GM12878 (cell line): Measurements from ENCODE around the gene PRSS8. TPM values are rescaled to one million over a fixed set of nuclear protein-coding genes. Genes with fewer than 3 reads are reported as not detected.

Source experiments
- ASH2L ChIP-seq: fragments of 300-600, 200-600 bp; sonication (generic); IDR thresholded peaks from 2 replicates; pipeline ENCODE4 v1.6.1; 2017; ENCODE audit warnings: low read depth, mild to moderate bottlenecking, borderline replicate concordance
- BACH1 ChIP-seq: fragments of 450-650 bp; IDR thresholded peaks from 2 replicates; pipeline ENCODE4 v1.6.1; 2017; ENCODE audit warnings: mild to moderate bottlenecking, borderline replicate concordance
- BCL11A ChIP-seq: IDR thresholded peaks from 2 replicates; pipeline ENCODE4 v1.6.1; 2011; ENCODE audit warnings: low read depth, low read length
- DPF2 ChIP-seq: fragments of 450-650 bp; IDR thresholded peaks from 2 replicates; pipeline ENCODE4 v1.6.1; 2017; ENCODE audit warnings: mild to moderate bottlenecking
- E2F8 ChIP-seq: fragments of 450-650 bp; IDR thresholded peaks from 2 replicates; pipeline ENCODE4 v1.6.1; 2018; ENCODE audit warnings: mild to moderate bottlenecking, low read depth, moderate library complexity; ENCODE audit not compliant: partially characterized antibody
- EED ChIP-seq: sonication (generic); IDR thresholded peaks from 2 replicates; pipeline ENCODE4 v1.6.1; 2016; ENCODE audit warnings: antibody characterized with exemption, low read depth
- HDAC2 ChIP-seq: fragments of 200-600 bp; sonication (generic); IDR thresholded peaks from 2 replicates; pipeline ENCODE4 v1.6.1; 2017
- IRF3 ChIP-seq: fragments of 450-650 bp; IDR thresholded peaks from 2 replicates; pipeline ENCODE4 v1.6.1; 2014; ENCODE audit warnings: mild to moderate bottlenecking
- JUND ChIP-seq: IDR thresholded peaks from 2 replicates; pipeline ENCODE4 v1.6.1; 2012; ENCODE audit warnings: low read depth, mild to moderate bottlenecking, low read length, improper control_type of control experiment, moderate library complexity
- LARP7 ChIP-seq: fragments of 450-650 bp; IDR thresholded peaks from 2 replicates; pipeline ENCODE4 v1.6.1; 2017; ENCODE audit warnings: mild to moderate bottlenecking
- MXI1 ChIP-seq: fragments of 150-350 bp; IDR thresholded peaks from 2 replicates; pipeline ENCODE4 v1.6.1; 2011; ENCODE audit warnings: low read depth, mild to moderate bottlenecking, inconsistent platforms, low read length, improper control_type of control experiment
- NFIC ChIP-seq: IDR thresholded peaks from 2 replicates; pipeline ENCODE4 v1.6.1; 2012; ENCODE audit warnings: low read depth, mild to moderate bottlenecking, inconsistent platforms, low read length, moderate library complexity
- NFYA ChIP-seq: IDR thresholded peaks from 2 replicates; pipeline ENCODE4 v1.6.1; 2011; ENCODE audit warnings: low read depth, mild to moderate bottlenecking, low read length, improper control_type of control experiment, borderline replicate concordance
- PML ChIP-seq: IDR thresholded peaks from 2 replicates; pipeline ENCODE4 v1.6.1; 2012; ENCODE audit warnings: low read length, inconsistent platforms
- POLR2A ChIP-seq: IDR thresholded peaks from 2 replicates; pipeline ENCODE4 v1.6.1; 2011; ENCODE audit warnings: low read depth, mild to moderate bottlenecking, low read length
- POU2F2 ChIP-seq: IDR thresholded peaks from 3 replicates; pipeline ENCODE4 v1.6.1; 2011; ENCODE audit warnings: low read depth, mild to moderate bottlenecking, low read length, borderline replicate concordance
- RB1 ChIP-seq: fragments of 450-650 bp; formaldehyde crosslinking; IDR thresholded peaks from 2 replicates; pipeline ENCODE4 v1.6.1; 2017; ENCODE audit warnings: mild to moderate bottlenecking, borderline replicate concordance
- SMAD5 ChIP-seq: IDR thresholded peaks from 2 replicates; pipeline ENCODE4 v1.6.1; 2016; ENCODE audit warnings: antibody characterized with exemption, low read depth
- SMC3 ChIP-seq: IDR thresholded peaks from 2 replicates; pipeline ENCODE4 v1.6.1; 2011; ENCODE audit warnings: low read length, improper control_type of control experiment, borderline replicate concordance
- TAF1 ChIP-seq: IDR thresholded peaks from 2 replicates; pipeline ENCODE4 v1.6.1; 2011; ENCODE audit warnings: mild to moderate bottlenecking, low read depth, low read length, borderline replicate concordance
- YBX1 ChIP-seq: fragments of 450-650 bp; IDR thresholded peaks from 2 replicates; pipeline ENCODE4 v1.6.1; 2016; ENCODE audit warnings: antibody characterized with exemption
- ZNF622 ChIP-seq: fragments of 450-650 bp; IDR thresholded peaks from 2 replicates; pipeline ENCODE4 v1.6.1; 2017; ENCODE audit warnings: mild to moderate bottlenecking, inconsistent platforms
- ZNF687 ChIP-seq: fragments of 450-650 bp; IDR thresholded peaks from 2 replicates; pipeline ENCODE4 v1.6.1; 2017; ENCODE audit warnings: mild to moderate bottlenecking, moderate library complexity
- ZZZ3 ChIP-seq: IDR thresholded peaks from 2 replicates; pipeline ENCODE4 v1.6.1; 2011; ENCODE audit warnings: low read depth; ENCODE audit not compliant: control insufficient read depth, insufficient read length
- polyA plus RNA-seq, 11 experiments: library from polyadenylated mRNA; depleted of rRNA in 4 of 11; unstranded in 6 of 11; stranded (reverse) in 5 of 11; fragments of >200 nt; fragmentation: Nextera tagmentation in 4 of 11; fragmentation: Illumina TruSeq in 1 of 11; extraction: Ambion mirVana in 4 of 11; extraction: Trizol in 1 of 11; gene quantifications; 1 replicate in 1 of 11; 2 replicates in 10 of 11; pipeline versions ENCODE4 v1.2.1 to v1.2.3, GENCODE V29; 2011 to 2016; ENCODE audit warnings: inconsistent platforms in 2 of 11, missing spikeins in 2 of 11, low read depth in 1 of 11
- total RNA-seq, 4 experiments: library from RNA; depleted of rRNA in 3 of 4; stranded (reverse); fragments of >200 nt in 3 of 4; fragmentation: Illumina TruSeq in 1 of 4; extraction: Trizol in 1 of 4; gene quantifications; 2 replicates each; pipeline versions ENCODE4 v1.2.1 to v1.2.3, GENCODE V29; 2013 to 2021

Gene PRSS8
- total and polyA plus RNA-seq, 10 of the 15 experiments (the other 5 are each of a cell fraction or from before 2014, with no cell fraction given), result 0.33 to 0.58 TPM; not detected in 8

GRCh38 chr16:31094424-31095120 lies 41.0 kb downstream of the PRSS8 start, which contains the start of gene VKORC1 (continued):
- peak; percentile 4; the same call in 1 of the 2 replicates for TF ChIP-seq MXI1
- peak; percentile 57; the same call in 1 of the 2 replicates for TF ChIP-seq IRF3
- TF ChIP-seq LARP7, result peak; percentile 70; the same call in 1 of the 2 replicates
- TF ChIP-seq ZNF687, result no peak
- no peak; the same call in 1 of the 2 replicates for TF ChIP-seq PML
- peak; percentile 73; the same call in 1 of the 2 replicates for TF ChIP-seq EED
- TF ChIP-seq POU2F2, result no peak; the same call in 1 of the 3 replicates
- TF ChIP-seq POLR2A, result peak; percentile 79
- TF ChIP-seq HDAC2, result no peak
- TF ChIP-seq E2F8, result no peak
- no peak for TF ChIP-seq BCL11A
- peak; percentile 56 for TF ChIP-seq BACH1
- TF ChIP-seq YBX1, result no peak
- TF ChIP-seq RB1, result peak; percentile 18; the same call in 1 of the 2 replicates
- TF ChIP-seq SMC3, result no peak
- no peak for TF ChIP-seq NFIC
- no peak for TF ChIP-seq ZZZ3
- TF ChIP-seq JUND, result no peak
- TF ChIP-seq DPF2, result no peak; the same call in none of the 2 replicates
- TF ChIP-seq NFYA, result no peak
- TF ChIP-seq ZNF622, result no peak
- TF ChIP-seq TAF1, result 0 out of 2 replicates have a peak, but pooled peaks have one; percentile 30
- TF ChIP-seq ASH2L, result no peak
- TF ChIP-seq SMAD5, result no peak
